Stimulated activated naive CD8-positive, alpha-beta T cell treated with anti-CD3 and anti-CD28 coated beads, Interleukin-15, Interleukin-2, amounts not matched to agents 100 ng/mL and 50 ng/mL, for 24 hours (primary cell): ENCODE data around the gene HECTD4.

Source experiments
- H3K27ac Mint-ChIP-seq: one replicate; pipeline ENCODE4 v1.8.0; 2021; ENCODE audit warnings: mild to moderate bottlenecking, mixed read lengths
- H3K27me3 Mint-ChIP-seq: one replicate; pipeline ENCODE4 v1.8.0; 2021; ENCODE audit warnings: mixed read lengths
- H3K36me3 Mint-ChIP-seq: one replicate; pipeline ENCODE4 v1.8.0; 2021; ENCODE audit warnings: low read depth, mixed read lengths
- H3K4me1 Mint-ChIP-seq: one replicate; pipeline ENCODE4 v1.8.0; 2021; ENCODE audit warnings: low read depth, mixed read lengths
- H3K4me3 Mint-ChIP-seq: one replicate; pipeline ENCODE4 v1.8.0; 2021; ENCODE audit warnings: mild to moderate bottlenecking, mixed read lengths
- H3K9me3 Mint-ChIP-seq: one replicate; pipeline ENCODE4 v1.8.0; 2021; ENCODE audit warnings: mixed read lengths

Gene HECTD4

GRCh38 chr12:112130441-112130998 lies 251.7 kb downstream of the HECTD4 start:
- no peaks in the 10 kb centered on the region for H3K9me3 Mint-ChIP-seq
- peaks cover 67% of the 10 kb centered on the region for H3K4me1 Mint-ChIP-seq
- peak overlapping the region; percentile 67 for H3K4me3 Mint-ChIP-seq
- H3K27me3 Mint-ChIP-seq: no peaks in the 10 kb centered on the region
- peak overlapping the region; percentile 87 for H3K27ac Mint-ChIP-seq
- H3K36me3 Mint-ChIP-seq: peaks cover 37% of the 10 kb centered on the region

- peaks cover 60% of the 10 kb centered on the region for H3K4me1 Mint-ChIP-seq
- H3K9me3 Mint-ChIP-seq: no peaks in the 10 kb centered on the region
- H3K27ac Mint-ChIP-seq: peak overlapping the region; percentile 93
- H3K36me3 Mint-ChIP-seq: peaks cover 13% of the 10 kb centered on the region
- H3K4me3 Mint-ChIP-seq: peak overlapping the region; percentile 83
- no peaks in the 10 kb centered on the region for H3K27me3 Mint-ChIP-seq
Measured at GRCh38 chr12:112126911-112127310, 255.3 kb downstream of the HECTD4 start.

GRCh38 chr12:112126000-112126438 lies 256.2 kb downstream of the HECTD4 start:
- Mint-ChIP-seq H3K27ac (peak overlapping the region; percentile 93), H3K9me3 (no peaks in the 10 kb centered on the region), H3K4me3 (peak overlapping the region; percentile 83), H3K27me3 (no peaks in the 10 kb centered on the region), H3K36me3 (peaks cover 6% of the 10 kb centered on the region), H3K4me1 (peaks cover 51% of the 10 kb centered on the region)

GRCh38 chr12:112125250-112125999 lies 256.8 kb downstream of the HECTD4 start, which contains the start of gene TRAFD1:
Gene TRAFD1 (plus strand): TSS chr12:112125560. CDS start chr12:112130523, 4,963 bp downstream.
- H3K27me3 Mint-ChIP-seq: no peaks in the 10 kb centered on the region
- peak within 1 kb of the TSS; percentile 93 for H3K27ac Mint-ChIP-seq
- H3K36me3 Mint-ChIP-seq: peaks cover 5% of the 10 kb centered on the region
- peaks cover 45% of the 10 kb centered on the region for H3K4me1 Mint-ChIP-seq
- H3K4me3 Mint-ChIP-seq: peak within 1 kb of the TSS; percentile 83
- H3K9me3 Mint-ChIP-seq: no peaks in the 10 kb centered on the region

- H3K27me3 Mint-ChIP-seq: no peaks in the 10 kb centered on the region
- no peak overlapping the region for H3K4me3 Mint-ChIP-seq
- H3K36me3 Mint-ChIP-seq: peaks cover 5% of the 10 kb centered on the region
- H3K27ac Mint-ChIP-seq: no peak overlapping the region
- H3K4me1 Mint-ChIP-seq: peaks cover 40% of the 10 kb centered on the region
- H3K9me3 Mint-ChIP-seq: no peaks in the 10 kb centered on the region
Measured at GRCh38 chr12:112124918-112125249, 257.3 kb downstream of the HECTD4 start.

- H3K27ac Mint-ChIP-seq: no peak overlapping the region
- no peaks in the 10 kb centered on the region for H3K27me3 Mint-ChIP-seq
- H3K36me3 Mint-ChIP-seq: peaks cover 5% of the 10 kb centered on the region
- no peaks in the 10 kb centered on the region for H3K9me3 Mint-ChIP-seq
- no peak overlapping the region for H3K4me3 Mint-ChIP-seq
- peaks cover 22% of the 10 kb centered on the region for H3K4me1 Mint-ChIP-seq
Measured at GRCh38 chr12:112122823-112123690, 259.2 kb downstream of the HECTD4 start.

- H3K36me3 Mint-ChIP-seq: peaks cover 2% of the 10 kb centered on the region
- H3K27ac Mint-ChIP-seq: peak overlapping the region; percentile 68
- no peak overlapping the region for H3K4me3 Mint-ChIP-seq
- no peaks in the 10 kb centered on the region for H3K27me3 Mint-ChIP-seq
- H3K4me1 Mint-ChIP-seq: peaks cover 15% of the 10 kb centered on the region
- no peaks in the 10 kb centered on the region for H3K9me3 Mint-ChIP-seq
Measured at GRCh38 chr12:112121780-112122565, 260.3 kb downstream of the HECTD4 start.

GRCh38 chr12:112117685-112118084 lies 264.5 kb downstream of the HECTD4 start:
- no peak overlapping the region for H3K4me3 Mint-ChIP-seq
- H3K27ac Mint-ChIP-seq: no peak overlapping the region
- H3K27me3 Mint-ChIP-seq: no peaks in the 10 kb centered on the region
- no peaks in the 10 kb centered on the region for H3K9me3 Mint-ChIP-seq
- H3K4me1 Mint-ChIP-seq: peaks cover 12% of the 10 kb centered on the region
- H3K36me3 Mint-ChIP-seq: no peaks in the 10 kb centered on the region

- Mint-ChIP-seq H3K27ac (peak overlapping the region; percentile 55), H3K36me3 (no peaks in the 10 kb centered on the region), H3K4me3 (no peak overlapping the region), H3K27me3 (no peaks in the 10 kb centered on the region), H3K4me1 (peaks cover 21% of the 10 kb centered on the region), H3K9me3 (no peaks in the 10 kb centered on the region)
Measured at GRCh38 chr12:112116232-112117060, 265.8 kb downstream of the HECTD4 start.

- no peaks in the 10 kb centered on the region for H3K9me3 Mint-ChIP-seq
- H3K36me3 Mint-ChIP-seq: no peaks in the 10 kb centered on the region
- no peak overlapping the region for H3K4me3 Mint-ChIP-seq
- no peak overlapping the region for H3K27ac Mint-ChIP-seq
- peaks cover 24% of the 10 kb centered on the region for H3K4me1 Mint-ChIP-seq
- H3K27me3 Mint-ChIP-seq: no peaks in the 10 kb centered on the region
Measured at GRCh38 chr12:112115259-112116045, 266.8 kb downstream of the HECTD4 start.

GRCh38 chr12:112112409-112113133 lies 269.7 kb downstream of the HECTD4 start:
- Mint-ChIP-seq H3K4me1 (peaks cover 40% of the 10 kb centered on the region), H3K4me3 (no peak overlapping the region), H3K36me3 (peaks cover 3% of the 10 kb centered on the region), H3K9me3 (no peaks in the 10 kb centered on the region), H3K27ac (peak overlapping the region; percentile 62), H3K27me3 (no peaks in the 10 kb centered on the region)

- H3K4me1 Mint-ChIP-seq: peaks cover 44% of the 10 kb centered on the region
- peaks cover 9% of the 10 kb centered on the region for H3K36me3 Mint-ChIP-seq
- no peaks in the 10 kb centered on the region for H3K9me3 Mint-ChIP-seq
- peak overlapping the region; percentile 62 for H3K27ac Mint-ChIP-seq
- H3K27me3 Mint-ChIP-seq: no peaks in the 10 kb centered on the region
- H3K4me3 Mint-ChIP-seq: no peak overlapping the region
Measured at GRCh38 chr12:112111931-112112330, 270.3 kb downstream of the HECTD4 start.
